HG03045 (cell line): ENCODE data around the gene HACL1.

ENCODE experiments used
- ATAC-seq: cut with Tn5 transposase; IDR thresholded peaks from one replicate; pipeline ENCODE4 v1.9.1; 2021; ENCODE audit warnings: mild to moderate bottlenecking, moderate library complexity; ENCODE audit not compliant: unreplicated experiment

The HACL1 gene

DNA sequence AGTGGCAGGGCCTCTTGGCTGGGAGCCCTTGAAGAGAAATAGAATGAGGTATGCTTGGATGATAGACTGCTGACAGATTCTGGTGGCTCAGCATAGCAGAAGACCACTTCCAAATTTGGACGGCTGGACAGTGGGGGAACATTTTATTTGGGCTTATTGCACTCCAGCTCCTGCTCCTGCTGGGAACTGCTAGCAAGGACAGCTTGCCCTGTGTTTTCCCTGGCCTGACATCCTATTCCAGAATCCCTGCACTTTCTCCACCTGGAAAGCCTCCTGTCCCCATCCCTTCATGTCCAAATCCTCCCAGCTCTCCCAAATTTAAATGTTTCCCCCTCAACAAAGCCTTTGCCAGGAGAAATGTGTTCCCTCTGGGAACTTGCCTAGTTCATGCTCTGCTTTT is 70.0 kb downstream of the HACL1 start:
- ATAC-seq = no peak

DNA sequence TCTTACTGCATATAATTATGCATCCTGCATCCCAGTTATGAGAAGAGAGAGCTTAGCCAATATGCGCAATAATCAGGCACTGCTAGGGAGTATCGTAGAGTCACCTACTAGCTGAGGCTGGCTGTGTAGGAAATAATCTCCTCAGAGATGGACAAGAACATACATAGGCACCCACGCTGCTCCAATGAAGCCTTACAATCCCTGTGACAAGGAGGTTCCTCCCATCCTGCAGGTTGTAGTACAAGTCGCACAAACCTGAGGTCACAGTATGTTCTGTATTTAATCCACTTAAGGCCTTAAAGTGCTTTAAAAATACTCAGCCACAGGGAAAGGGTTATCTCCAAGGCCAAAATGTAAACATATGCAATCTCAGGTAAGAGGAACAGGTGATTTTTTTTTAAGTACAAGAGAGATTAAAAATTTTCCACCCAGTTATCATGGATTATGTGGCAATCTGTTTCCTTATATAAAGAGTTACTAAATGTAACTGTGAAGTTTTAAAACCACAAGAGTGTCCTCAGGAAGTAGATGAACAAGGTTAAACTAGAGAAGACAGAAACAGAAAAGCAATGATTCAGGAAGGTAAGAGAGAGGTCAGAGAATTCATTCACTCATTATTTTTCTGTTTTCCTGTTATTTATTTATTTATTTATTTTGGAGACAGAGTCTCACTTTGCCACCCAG is 72.4 kb downstream of the HACL1 start:
- no peak for ATAC-seq

DNA sequence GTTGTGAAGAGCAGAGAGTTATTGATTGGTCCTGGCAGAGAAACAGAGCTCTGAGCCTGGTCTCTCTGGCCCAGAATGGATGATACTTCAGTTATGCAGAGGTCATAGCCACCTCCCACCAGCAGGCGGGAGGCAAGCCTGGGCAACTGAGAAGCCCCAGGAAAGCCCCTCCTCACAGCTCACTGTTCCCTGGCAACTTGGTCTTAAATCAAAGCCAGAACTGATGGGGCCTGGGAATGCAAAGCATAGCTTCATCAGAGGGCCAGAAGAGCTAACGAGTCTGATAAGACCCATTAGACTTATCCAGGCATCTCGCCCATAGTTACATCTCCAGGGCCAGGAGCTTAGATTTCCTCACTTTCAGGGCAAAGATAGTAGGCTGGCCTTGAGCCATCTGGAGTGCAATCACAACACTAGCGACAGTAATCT is 74.3 kb downstream of the HACL1 start:
- no peak for ATAC-seq

- no peak for ATAC-seq
These were observed 75.6 kb downstream of the HACL1 start for GRCh38 chr3:15525790-15526189.

DNA sequence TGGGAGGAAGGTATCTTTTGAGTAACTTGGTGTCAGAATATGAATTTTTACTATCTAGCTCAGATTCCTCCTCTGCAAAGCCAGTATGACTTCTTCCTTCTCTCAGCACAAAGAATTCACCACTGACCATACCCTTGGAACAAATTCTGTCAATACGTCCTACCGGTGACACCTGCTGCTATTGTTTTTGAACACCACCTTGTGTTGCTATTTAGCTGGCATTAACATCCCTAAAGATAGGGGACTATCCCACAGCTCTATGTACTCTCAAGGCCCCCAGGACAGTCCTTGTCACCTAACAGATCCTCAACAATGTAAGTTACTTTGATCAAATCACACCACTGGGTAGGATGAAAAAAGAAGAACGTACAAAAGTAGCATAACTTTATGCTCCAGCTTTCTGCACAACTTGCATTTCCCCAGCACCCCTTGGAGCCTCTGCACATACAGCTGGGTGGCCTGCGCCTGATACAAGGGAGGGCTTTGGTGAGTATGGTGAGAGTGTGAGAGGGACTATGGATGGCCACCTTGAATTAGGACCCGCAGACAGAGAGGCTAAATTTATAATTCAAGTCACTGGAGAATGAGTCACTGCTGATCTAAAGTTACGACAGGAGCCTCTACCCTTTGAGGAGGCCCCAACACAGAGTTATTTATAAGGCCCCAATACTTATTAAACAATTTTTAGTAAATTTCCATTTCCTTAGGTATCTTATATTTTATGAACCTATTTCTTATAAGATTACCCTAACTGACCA is 77.5 kb downstream of the HACL1 start:
- no peak for ATAC-seq

- no peak for ATAC-seq
These were observed 79.4 kb downstream of the HACL1 start for GRCh38 chr3:15522016-15522415.

DNA sequence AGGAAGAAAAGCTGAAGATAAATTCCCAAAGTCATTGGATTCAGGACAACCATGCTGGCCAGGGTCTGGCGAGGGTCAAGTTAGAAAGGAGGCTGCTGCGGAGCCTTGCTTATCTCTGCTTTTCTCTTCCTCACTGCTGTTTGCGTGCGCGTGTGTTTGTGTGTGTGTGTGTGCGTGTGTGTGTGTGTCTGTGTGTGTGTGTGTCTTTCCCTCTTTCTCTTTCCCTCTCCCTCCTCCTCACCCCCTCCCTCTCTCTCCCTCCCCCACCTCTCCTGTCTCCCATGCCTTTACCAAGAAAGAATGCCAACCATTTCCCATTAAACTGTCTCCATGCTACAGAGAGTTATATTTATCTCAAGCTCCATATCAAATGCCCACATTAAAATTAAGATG is 79.8 kb downstream of the HACL1 start, which contains the start of gene COLQ:
TSS of gene COLQ (minus strand) at position 134 of the 393 bp plus-strand sequence. CDS start at position 53, 81 bp downstream.
- no peak for ATAC-seq

GRCh38 chr3:15520804-15521572 is 80.4 kb downstream of the HACL1 start:
- ATAC-seq = no peak

DNA sequence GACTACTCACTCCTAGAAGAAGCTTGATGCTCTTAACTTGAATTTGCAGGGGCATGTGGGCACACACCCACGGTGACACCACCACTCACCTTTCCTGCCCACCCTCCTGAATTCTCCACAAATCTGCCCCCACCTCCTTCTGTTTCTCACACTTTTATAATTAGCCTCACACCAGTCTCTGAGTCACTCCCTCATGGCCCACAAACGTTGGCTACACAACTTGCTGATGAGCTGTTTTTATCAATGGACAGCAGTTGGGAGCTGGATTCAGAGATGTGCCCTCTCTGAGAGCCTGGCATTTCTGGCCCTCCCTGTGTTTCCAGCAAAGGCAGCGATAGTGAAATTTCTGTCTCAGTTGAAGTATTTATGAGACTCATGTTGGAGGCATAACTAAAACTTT is 81.2 kb downstream of the HACL1 start:
- no peak for ATAC-seq

GRCh38 chr3:15519096-15519495 is 82.3 kb downstream of the HACL1 start:
- ATAC-seq = no peak

- ATAC-seq = no peak
These were observed 86.6 kb downstream of the HACL1 start for GRCh38 chr3:15514663-15515340.

GRCh38 chr3:15513810-15514662 is 87.3 kb downstream of the HACL1 start:
- ATAC-seq = no peak

DNA sequence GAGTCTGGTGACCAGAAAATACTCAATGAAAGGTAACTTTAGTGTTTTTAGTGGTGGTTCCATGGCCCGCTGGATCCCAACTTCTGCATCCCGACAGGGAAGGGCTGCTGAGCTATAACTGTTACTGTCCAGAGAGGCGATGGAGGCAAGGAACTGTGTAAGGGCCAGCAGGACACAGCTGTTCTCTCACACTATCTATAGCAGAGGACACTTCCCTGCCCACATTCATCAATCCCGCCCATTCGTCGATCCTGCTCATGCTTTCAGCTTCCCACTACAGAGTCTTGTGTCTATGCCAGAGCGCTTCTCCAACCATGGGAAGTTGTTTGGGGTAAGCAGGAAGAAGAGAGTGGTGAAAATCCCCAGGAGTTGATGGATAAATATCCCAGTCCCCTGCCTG is 88.3 kb downstream of the HACL1 start:
- ATAC-seq = no peak

- no peak for ATAC-seq
These were observed 89.2 kb downstream of the HACL1 start for GRCh38 chr3:15512166-15512565.

DNA sequence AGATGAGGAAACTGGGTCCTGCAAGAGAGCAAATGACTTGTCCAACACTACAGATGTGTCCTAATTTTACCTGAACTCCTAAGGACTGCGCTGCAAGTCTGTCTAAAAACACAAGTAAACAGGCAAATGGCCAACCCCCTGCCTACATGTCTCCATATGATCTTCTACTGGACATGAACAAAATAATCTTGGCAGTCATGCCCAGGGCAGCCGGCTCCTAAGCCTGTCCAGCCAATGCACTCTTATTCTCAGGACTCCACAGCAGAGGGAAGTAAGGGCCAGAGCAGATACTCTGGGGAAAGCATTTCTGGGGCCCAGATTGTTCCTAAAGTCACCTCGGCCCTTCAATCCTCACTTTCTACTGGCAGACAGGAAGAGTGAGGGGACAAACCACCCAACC is 90.2 kb downstream of the HACL1 start:
- no peak for ATAC-seq
